Right lobe of liver (tissue), 4 donors: Measurements from ENCODE around the gene DBR1.

Experiments
- POLR2A ChIP-seq: fragments of 450-650 bp; IDR thresholded peaks from one replicate; pipeline ENCODE4 v1.6.1; 2017; ENCODE audit warnings: antibody characterized with exemption, mild to moderate bottlenecking
- TF ChIP-seq, protein P1 (sequence below), 4 donors: fragments of 200-600 bp in 3 of 4; fragments of 450-650 bp in 1 of 4; IDR thresholded peaks; one replicate each; pipeline versions ENCODE4 v1.5.1 to v1.8.0; 2016 to 2022; ENCODE audit warnings: antibody characterized with exemption in 4 of 4, mild to moderate bottlenecking in 2 of 4
- donor health status: DM: no; HTN: no; CAD: no.
- donor health status: DM: no; HTN: no; CAD: no.
- donor health status: DM: no; HTN: yes; CAD: no.

DNA sequence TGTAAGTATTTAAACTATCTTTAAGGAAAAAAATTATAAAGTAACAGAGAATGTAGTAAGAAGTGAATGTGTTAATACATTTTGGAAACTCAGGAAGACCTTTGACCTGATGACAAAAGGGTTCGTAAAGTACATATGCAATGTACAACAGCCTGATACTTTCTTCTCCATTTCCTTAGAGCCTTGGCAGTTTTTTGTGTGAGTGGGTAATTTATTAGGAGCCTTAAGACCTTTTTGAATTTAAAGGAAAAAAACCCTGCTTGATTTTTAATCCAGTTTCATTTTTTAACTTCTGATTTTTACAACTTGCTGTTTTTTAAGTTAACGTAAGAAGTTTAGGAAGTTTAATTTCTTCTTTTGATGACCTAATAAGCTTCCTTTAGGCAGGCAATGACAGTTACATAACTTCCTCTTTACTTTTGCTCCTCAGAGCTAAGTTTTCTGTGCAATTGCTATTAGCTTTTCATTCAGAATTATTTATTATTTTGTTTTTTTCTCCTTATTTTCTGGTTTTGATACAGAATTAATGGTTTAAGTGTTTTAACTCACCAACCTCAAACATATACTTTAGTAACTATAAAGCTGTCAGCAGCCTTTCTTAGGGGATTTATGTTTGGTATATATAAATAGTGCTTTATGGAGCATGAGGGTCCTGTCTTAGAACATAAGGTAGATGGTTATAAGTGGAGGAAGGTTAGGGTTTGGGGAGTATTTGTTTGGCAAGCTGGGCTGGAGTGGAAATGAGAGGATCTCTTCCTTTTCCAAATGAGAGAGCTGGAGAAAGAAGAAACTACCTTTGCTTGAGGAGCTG lies 47.6 kb upstream of the DBR1 start:
- TF ChIP-seq, protein P1, sequence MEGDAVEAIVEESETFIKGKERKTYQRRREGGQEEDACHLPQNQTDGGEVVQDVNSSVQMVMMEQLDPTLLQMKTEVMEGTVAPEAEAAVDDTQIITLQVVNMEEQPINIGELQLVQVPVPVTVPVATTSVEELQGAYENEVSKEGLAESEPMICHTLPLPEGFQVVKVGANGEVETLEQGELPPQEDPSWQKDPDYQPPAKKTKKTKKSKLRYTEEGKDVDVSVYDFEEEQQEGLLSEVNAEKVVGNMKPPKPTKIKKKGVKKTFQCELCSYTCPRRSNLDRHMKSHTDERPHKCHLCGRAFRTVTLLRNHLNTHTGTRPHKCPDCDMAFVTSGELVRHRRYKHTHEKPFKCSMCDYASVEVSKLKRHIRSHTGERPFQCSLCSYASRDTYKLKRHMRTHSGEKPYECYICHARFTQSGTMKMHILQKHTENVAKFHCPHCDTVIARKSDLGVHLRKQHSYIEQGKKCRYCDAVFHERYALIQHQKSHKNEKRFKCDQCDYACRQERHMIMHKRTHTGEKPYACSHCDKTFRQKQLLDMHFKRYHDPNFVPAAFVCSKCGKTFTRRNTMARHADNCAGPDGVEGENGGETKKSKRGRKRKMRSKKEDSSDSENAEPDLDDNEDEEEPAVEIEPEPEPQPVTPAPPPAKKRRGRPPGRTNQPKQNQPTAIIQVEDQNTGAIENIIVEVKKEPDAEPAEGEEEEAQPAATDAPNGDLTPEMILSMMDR (IDR thresholded peaks at IDR 0.05): no peak
- no peak for TF ChIP-seq POLR2A
